T-helper 1 cell treated with Interleukin-12 subunit alpha and Interleukin-12 subunit beta and Interleukin-4 antibody, amounts not matched to agents 30 μg/mL and 1 μg/mL, for 36 hours (primary cell): ENCODE results near the gene COPS4.
A peak's percentile ranks its signal among the peaks of the same experiment; 100 is the strongest.

Experiments used
- H3K27ac Mint-ChIP-seq: one replicate; pipeline ENCODE4 v1.8.0; 2021; ENCODE audit warnings: mild to moderate bottlenecking, mixed read lengths
- H3K27me3 Mint-ChIP-seq: one replicate; pipeline ENCODE4 v1.8.0; 2021; ENCODE audit warnings: low read depth, mixed read lengths
- H3K36me3 Mint-ChIP-seq: one replicate; pipeline ENCODE4 v1.8.0; 2021; ENCODE audit warnings: low read depth, mixed read lengths
- H3K4me1 Mint-ChIP-seq: one replicate; pipeline ENCODE4 v1.8.0; 2021; ENCODE audit warnings: low read depth, mixed read lengths
- H3K4me3 Mint-ChIP-seq: one replicate; pipeline ENCODE4 v1.8.0; 2021; ENCODE audit warnings: mild to moderate bottlenecking, moderate library complexity, mixed read lengths
- H3K9me3 Mint-ChIP-seq: one replicate; pipeline ENCODE4 v1.8.0; 2021; ENCODE audit warnings: mixed read lengths

COPS4 gene

GRCh38 chr4:83114576-83114975 is 79.6 kb downstream of the COPS4 start, which contains the start of gene PLAC8:
Gene PLAC8 (minus strand): TSS chr4:83114729. CDS start chr4:83107921, 6,808 bp downstream.
- H3K27ac Mint-ChIP-seq = peak within 1 kb of the TSS; percentile 96
- peaks cover 27% of the 10 kb centered on the region for H3K36me3 Mint-ChIP-seq
- H3K4me1 Mint-ChIP-seq = peaks cover 41% of the 10 kb centered on the region
- peak within 1 kb of the TSS; percentile 95 for H3K4me3 Mint-ChIP-seq
- no peaks in the 10 kb centered on the region for H3K9me3 Mint-ChIP-seq
- H3K27me3 Mint-ChIP-seq = no peaks in the 10 kb centered on the region

- Mint-ChIP-seq H3K27me3 (peaks cover 4% of the 10 kb centered on the region), H3K4me1 (peaks cover 41% of the 10 kb centered on the region), H3K36me3 (peaks cover 27% of the 10 kb centered on the region), H3K27ac (peak overlapping the region; percentile 89), H3K9me3 (no peaks in the 10 kb centered on the region), H3K4me3 (peak overlapping the region; percentile 92)
Observed at GRCh38 chr4:83115000-83115399, 80.0 kb downstream of the COPS4 start.

- Mint-ChIP-seq H3K36me3 (peaks cover 20% of the 10 kb centered on the region), H3K4me3 (peak overlapping the region; percentile 92), H3K9me3 (no peaks in the 10 kb centered on the region), H3K27me3 (peaks cover 6% of the 10 kb centered on the region), H3K27ac (peak overlapping the region; percentile 23), H3K4me1 (peaks cover 35% of the 10 kb centered on the region)
Observed at GRCh38 chr4:83115656-83116285, 80.8 kb downstream of the COPS4 start.

- Mint-ChIP-seq H3K27me3 (peaks cover 14% of the 10 kb centered on the region), H3K4me3 (no peak overlapping the region), H3K4me1 (peaks cover 22% of the 10 kb centered on the region), H3K27ac (peak overlapping the region; percentile 21), H3K36me3 (peaks cover 4% of the 10 kb centered on the region), H3K9me3 (peaks cover 3% of the 10 kb centered on the region)
Observed at GRCh38 chr4:83118869-83119268, 83.9 kb downstream of the COPS4 start.

DNA sequence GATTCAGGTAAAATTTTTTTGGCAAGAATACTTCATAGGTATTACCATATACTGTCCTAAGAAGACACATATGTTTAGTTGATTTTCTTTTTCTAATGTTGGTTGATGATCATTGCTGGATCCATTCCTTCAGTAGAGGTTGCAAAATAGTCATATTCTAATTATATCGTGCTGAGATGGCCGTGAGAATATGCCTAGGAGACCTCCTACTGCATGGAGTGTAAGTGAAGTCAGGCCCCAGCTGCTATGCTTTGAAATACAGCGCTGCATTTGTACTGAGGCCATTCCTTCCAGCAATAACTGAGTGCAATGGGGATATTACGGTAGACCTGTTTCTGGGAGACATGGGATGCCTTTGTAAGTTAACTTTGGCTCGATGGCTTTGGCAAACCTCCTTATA is 86.3 kb downstream of the COPS4 start:
- Mint-ChIP-seq H3K36me3 (no peaks in the 10 kb centered on the region), H3K9me3 (peaks cover 3% of the 10 kb centered on the region), H3K4me1 (peaks cover 18% of the 10 kb centered on the region), H3K27ac (no peak overlapping the region), H3K4me3 (no peak overlapping the region), H3K27me3 (peaks cover 14% of the 10 kb centered on the region)

- Mint-ChIP-seq H3K27ac (peak overlapping the region; percentile 55), H3K27me3 (peaks cover 14% of the 10 kb centered on the region), H3K9me3 (peaks cover 3% of the 10 kb centered on the region), H3K4me3 (no peak overlapping the region), H3K36me3 (no peaks in the 10 kb centered on the region), H3K4me1 (peaks cover 20% of the 10 kb centered on the region)
Observed at GRCh38 chr4:83124111-83124780, 89.3 kb downstream of the COPS4 start.
